NCI-H1048 (cell line): ENCODE data around the gene UTP18.
A peak's percentile ranks its signal among the peaks of the same experiment; 100 is the strongest.
"Not testable (repeated sequence)": the region's sequence is repeated elsewhere in the genome, so short reads cannot be mapped to it uniquely, and the experiment has no call there.

Source experiments
- DNase-seq: peaks from one replicate; lab custom pipeline; 2025; lab: John Stamatoyannopoulos, UW

UTP18 gene

GRCh38 chr17:51260237-51261023, at the start of gene UTP18:
Gene UTP18 (plus strand): TSS chr17:51260546. CDS start chr17:51260585, 39 bp downstream.
- DNase-seq, result peak; percentile 95

DNA sequence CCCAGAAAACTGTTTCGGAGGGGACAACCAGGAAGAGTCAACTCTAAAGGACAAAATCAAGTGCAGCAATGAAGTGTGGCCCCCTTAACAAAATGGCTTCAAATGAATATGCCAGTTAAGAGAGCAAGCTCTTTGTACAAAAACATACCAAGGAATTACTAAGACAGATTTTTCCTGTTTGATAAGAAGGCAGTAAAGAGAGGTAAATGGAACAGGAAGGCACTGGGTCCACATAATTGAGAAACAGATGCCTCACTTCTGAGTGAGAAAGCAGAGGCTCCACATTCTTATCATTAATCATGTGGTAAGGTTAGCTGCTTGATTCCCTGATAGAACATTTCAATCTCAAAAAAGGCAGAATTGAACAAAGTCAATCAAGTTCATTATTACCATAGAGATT, 45.4 kb upstream of the UTP18 start:
- DNase-seq, result no peak

GRCh38 chr17:51217946-51218345, 42.4 kb upstream of the UTP18 start:
- DNase-seq, result no peak

DNA sequence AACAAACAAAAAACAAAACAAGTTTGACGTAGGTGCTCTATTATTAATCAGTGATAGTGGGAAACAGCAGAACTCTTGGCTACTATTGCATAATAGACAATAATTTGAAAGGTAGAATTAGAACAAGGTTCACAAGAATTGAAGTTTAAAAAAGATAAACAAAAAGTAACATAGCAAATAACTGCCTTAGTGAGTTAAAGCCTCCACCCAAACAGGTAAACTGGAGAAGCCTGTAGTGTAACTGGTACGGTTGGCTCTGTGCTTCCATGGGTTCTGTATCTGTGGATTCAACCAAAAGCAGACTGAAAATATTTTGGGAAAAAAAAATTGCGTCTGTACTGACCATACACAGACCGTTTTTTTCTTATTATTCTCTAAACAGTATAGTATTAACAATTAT, 39.0 kb upstream of the UTP18 start:
- no peak for DNase-seq

GRCh38 chr17:51224402-51225262, 35.7 kb upstream of the UTP18 start:
- DNase-seq, result no peak

DNA sequence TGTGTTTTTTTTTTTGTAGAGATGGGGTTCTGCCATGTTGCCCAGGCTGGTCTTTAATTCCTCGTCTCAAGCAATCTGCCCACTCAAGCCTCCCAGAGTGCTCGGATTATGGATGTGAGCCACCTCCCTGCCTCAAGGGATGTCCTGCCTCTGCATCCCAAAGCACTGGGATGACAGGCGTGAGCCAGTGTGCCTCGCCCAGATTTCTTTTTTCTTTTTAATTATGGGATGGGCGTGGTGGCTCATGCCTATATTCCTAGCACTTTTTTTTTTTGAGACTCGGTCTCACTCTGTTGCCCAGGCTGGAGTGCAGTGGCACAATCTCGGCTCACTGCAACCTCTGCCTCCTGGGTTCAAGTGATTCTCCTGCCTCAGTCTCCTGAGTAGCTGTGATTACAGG, 34.8 kb upstream of the UTP18 start:
- DNase-seq, result not testable (repeated sequence)

DNA sequence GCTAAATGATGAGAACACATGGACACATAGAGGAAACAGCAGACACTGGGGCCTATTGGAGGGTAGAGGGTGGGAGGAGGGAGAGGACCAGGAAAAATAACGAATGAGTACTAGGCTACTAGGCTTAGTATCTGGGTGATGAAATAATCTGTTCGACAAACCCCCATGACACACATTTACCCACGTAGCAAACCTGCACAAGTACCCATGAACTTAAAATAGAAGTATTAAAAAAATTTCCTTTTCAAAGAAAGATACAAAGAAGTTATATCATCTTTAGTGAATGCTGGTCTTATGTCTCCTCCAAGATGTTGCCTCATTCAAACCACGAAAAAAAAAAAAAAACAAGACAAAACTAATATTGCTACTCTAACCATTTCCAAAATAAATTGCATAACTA, 32.2 kb upstream of the UTP18 start:
- no peak for DNase-seq

- no peak for DNase-seq
Observed at GRCh38 chr17:51229889-51230288, 30.5 kb upstream of the UTP18 start.

DNA sequence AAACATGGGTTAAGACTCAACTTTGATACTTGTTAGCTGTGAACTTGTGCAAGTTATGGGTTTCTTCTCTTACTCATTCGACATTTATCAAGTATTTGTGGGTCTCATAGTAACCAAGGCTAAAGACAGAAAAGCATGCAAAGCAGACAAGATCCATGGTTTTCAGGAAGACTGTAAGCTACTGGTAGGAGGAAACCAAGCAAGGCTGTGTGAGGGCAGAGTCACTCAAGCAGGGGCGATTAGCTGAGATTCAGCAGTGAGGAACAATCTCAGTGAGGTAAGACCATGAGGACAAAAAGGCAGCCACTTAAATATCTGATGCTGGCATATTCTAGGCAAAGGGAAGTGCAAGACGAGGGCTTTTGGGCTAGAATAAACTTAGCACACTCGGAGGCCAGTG, 30.0 kb upstream of the UTP18 start:
- no peak for DNase-seq

DNA sequence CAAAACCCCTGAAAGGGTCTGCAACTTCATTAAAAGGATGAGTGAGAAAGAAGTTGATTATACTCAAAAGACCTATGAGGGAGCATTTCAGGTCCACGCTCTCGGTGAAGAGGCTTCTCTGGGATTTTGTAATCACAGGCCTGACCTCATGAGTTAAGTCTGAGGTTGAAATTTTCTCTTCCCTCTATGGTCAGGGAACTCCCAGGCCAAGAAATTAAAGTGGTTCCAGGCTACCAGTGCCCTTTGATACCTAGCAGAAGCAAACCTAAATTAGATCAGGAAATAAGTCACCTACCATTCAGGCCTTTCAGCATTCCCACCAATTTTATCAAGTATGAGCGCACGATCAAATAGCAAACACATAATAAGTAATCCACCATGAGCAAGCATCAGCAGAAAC, 28.3 kb upstream of the UTP18 start:
- no peak for DNase-seq

GRCh38 chr17:51234162-51234561, 26.2 kb upstream of the UTP18 start:
- no peak for DNase-seq

DNA sequence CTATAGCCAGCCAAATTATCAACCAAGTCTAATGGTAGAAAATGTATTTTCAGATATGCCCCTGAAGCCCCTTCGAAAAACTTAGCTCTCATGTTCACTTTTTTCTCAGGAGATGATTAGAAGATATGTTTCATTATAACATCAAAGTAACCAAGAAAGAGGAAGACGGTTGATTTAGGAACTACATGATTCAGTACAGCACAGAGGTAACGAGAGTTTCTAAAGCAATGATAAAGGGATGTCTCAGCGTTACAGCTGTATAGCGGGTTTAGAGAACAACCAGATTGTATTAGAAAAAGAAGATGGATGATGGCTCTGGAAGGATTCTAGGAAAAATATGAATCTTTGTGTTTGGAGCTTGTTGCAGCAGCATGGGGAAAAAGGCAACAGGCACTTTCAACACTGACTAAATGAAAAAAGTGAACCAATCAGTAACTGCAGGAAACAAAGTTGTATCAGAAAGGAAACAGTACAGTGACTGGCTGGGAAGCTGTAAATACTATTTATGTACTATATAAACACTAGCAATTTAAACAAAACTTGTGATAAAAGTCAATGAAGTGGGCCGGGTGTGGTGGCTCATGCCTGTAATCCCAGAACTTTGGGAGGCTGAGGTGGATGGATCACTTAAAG, 22.0 kb upstream of the UTP18 start:
- no peak for DNase-seq

DNA sequence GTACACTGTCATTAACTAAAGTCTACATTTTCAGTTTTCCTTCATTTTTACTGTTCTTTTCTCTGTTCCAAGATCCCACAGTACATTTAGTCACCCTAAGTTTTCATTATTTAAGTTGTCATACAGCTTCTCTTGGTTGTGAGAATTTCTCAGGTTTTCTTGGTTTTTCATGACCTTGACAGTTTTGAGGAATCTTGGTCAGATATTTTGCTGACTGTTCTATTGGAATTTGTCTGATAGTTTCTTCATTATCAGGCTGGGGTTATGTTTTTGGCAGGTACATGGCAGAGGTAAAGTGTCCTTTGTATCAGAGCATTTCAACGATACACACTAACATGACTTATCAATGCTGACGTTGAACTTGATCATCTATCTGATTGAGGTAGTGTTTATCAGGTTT, 20.1 kb upstream of the UTP18 start:
- DNase-seq, result no peak

- DNase-seq, result no peak
Observed at GRCh38 chr17:51244041-51244440, 16.3 kb upstream of the UTP18 start.

DNA sequence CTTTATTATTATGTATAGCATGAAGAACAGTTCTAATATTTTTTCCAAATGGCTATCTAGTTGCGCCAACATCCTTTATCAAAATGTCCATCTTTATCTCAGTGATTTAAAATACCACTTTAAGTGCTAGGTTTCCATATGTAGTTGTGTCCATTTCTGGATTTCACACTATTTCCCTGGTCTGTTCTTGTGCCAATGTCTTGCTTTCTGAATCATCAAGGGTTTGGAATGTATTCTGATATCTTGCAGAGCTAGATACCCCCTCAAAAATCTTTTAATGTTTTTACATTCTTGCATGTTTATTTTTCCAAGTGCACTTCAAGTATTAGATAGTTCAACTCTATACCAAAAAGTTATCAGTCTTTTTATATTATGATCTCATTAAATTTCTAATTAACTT, 14.8 kb upstream of the UTP18 start:
- DNase-seq, result no peak

- DNase-seq, result no peak
Observed at GRCh38 chr17:51250314-51250840, 10.0 kb upstream of the UTP18 start.

DNA sequence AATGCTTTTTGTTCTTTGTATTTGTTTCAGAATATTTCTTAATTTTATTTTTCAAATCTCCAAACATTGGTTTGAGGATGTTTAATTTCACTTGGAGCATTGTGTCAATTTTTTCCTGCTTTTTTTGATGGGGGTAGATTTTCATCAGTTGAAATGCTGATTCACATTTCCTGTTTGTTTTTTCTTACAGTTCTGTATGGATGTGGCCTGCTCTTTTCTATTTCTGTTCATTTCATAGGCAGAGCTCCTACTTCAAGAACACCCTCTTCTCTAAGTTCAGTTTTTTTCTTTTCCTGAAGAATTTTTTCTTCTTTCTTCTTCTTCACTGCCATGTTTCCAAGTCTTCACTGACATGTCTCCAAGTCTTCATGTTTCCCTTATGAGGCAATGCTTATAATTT, 9.3 kb upstream of the UTP18 start:
- no peak for DNase-seq

DNA sequence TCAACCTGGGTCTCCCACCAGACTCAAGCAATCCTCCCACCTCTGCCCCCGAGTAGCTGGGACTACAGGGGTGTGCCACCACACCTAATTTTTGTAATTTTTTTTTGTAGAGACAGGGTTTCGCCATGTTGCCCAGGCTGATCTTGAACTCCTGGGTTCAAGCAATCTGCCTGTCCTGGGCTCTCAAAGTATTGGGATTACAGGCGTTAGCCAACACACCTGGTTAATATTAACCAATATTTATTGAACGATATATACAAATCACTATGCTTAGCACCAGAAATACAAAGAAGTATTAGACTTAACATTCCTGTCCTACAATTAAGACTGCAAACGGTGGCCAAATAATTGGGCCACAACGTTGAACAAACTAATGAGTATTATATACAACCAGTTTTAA, 4.7 kb upstream of the UTP18 start:
- DNase-seq, result no peak

- no peak for DNase-seq
Observed at GRCh38 chr17:51256101-51256500, 4.2 kb upstream of the UTP18 start.

DNA sequence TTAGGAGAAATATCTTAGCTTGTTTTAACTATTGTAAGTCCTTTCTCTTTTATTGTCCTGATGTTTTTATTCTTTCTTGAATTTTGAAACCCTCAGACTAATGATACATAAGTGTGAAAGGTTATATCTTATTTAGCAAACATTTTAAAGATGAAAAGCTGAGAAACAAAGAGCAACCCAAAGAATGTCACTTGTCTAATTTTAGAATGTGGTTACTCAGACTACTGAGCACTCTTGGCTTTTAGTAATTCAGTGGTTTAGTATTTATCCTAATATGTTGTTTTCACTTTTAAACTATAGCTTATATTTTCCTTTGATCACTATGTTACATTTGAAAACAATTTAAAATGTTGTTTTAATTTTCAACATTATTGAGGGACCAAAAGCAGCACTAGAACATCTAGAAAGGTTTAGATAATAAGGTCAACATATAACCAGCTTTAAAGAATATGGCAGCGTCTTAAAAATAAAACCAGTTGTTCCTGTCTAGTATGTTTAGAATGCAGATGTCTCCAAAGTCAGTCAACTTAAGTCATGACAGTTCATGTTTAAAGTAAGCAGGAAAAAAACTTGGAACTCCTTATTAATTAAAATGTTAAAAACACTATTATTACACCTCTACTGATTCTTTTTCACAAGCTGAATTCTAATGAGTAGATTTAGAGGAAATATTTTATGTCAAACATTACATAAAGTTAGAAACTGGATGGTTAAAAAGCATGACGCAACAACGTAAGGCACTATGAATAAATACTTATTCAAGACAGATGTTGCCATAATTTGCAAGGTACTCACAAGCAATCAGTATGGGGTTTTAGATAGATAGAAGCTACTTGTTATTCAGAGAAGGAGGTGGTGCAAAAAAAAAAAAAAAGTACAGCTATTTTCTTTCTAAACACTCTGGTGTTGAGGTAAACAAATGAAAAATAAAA, 2.9 kb upstream of the UTP18 start:
- no peak for DNase-seq

- DNase-seq, result no peak
Observed at GRCh38 chr17:51258756-51259563, 1.4 kb upstream of the UTP18 start.
